Endodermal cell (in vitro differentiated cells): Measurements from ENCODE around the gene MIA3. TPM values are rescaled to one million over a fixed set of nuclear protein-coding genes. Genes with fewer than 3 reads are reported as not detected.

Experiments used
- DNase-seq: peaks from one replicate; pipeline ENCODE4 v3.0.0-alpha.2; 2017
- H3K27ac ChIP-seq: 2 replicates; pipeline ENCODE4 v1.5.1; 2013; ENCODE audit warnings: mild to moderate bottlenecking, low read depth, low read length, moderate library complexity
- H3K27me3 ChIP-seq: 2 replicates; pipeline ENCODE4 v1.6.1; 2013; ENCODE audit warnings: mild to moderate bottlenecking, low read length, moderate library complexity; ENCODE audit not compliant: insufficient read depth, control insufficient read depth, poor library complexity, severe bottlenecking
- H3K36me3 ChIP-seq: 2 replicates; pipeline ENCODE4 v1.7.0; 2013; ENCODE audit warnings: mild to moderate bottlenecking, low read length, moderate library complexity; ENCODE audit not compliant: control insufficient read depth, insufficient read depth
- H3K4me1 ChIP-seq: one replicate; pipeline ENCODE4 v1.7.0; 2013; ENCODE audit warnings: low read length; ENCODE audit not compliant: control insufficient read depth, insufficient read depth
- H3K4me3 ChIP-seq: 2 replicates; pipeline ENCODE4 v1.5.1; 2013; ENCODE audit warnings: mild to moderate bottlenecking, low read length, moderate library complexity
- H3K9ac ChIP-seq: 2 replicates; pipeline ENCODE4 v1.6.1; 2013; ENCODE audit warnings: mild to moderate bottlenecking, low read length, moderate library complexity; ENCODE audit not compliant: poor library complexity, severe bottlenecking; ENCODE audit errors: extremely low read depth
- H3K9me3 ChIP-seq: 2 replicates; pipeline ENCODE4 v1.6.1; 2013; ENCODE audit warnings: mild to moderate bottlenecking, low read length, moderate library complexity; ENCODE audit not compliant: control insufficient read depth
- H3K27ac Mint-ChIP-seq: 2 replicates; pipeline ENCODE4 v1.8.0; 2020; ENCODE audit warnings: mixed read lengths
- H3K27me3 Mint-ChIP-seq: 2 replicates; pipeline ENCODE4 v1.8.0; 2021; ENCODE audit warnings: mild to moderate bottlenecking, mixed read lengths; ENCODE audit not compliant: insufficient read depth
- H3K36me3 Mint-ChIP-seq: 2 replicates; pipeline ENCODE4 v1.8.0; 2020; ENCODE audit warnings: low read depth, mixed read lengths
- H3K4me1 Mint-ChIP-seq: 2 replicates; pipeline ENCODE4 v1.8.0; 2020; ENCODE audit warnings: mixed read lengths
- H3K4me3 Mint-ChIP-seq: 2 replicates; pipeline ENCODE4 v1.8.0; 2020; ENCODE audit warnings: mild to moderate bottlenecking, moderate library complexity, mixed read lengths
- H3K9me3 Mint-ChIP-seq: 2 replicates; pipeline ENCODE4 v1.8.0; 2020; ENCODE audit warnings: mild to moderate bottlenecking, mixed read lengths
- CTCF ChIP-seq: fragments of 200-600 bp; sonication (generic); conservative IDR thresholded peaks from 2 replicates; pipeline ENCODE4 v1.5.0; 2021; ENCODE audit warnings: antibody characterized with exemption, mild to moderate bottlenecking
- WGBS, 2 experiments: methylation state at CpG; one replicate each; pipeline versions ENCODE4 v1.1.5 to v1.1.7; 2013; ENCODE audit warnings: missing lambda C conversion rate in 2 of 2, mixed read lengths in 1 of 2; ENCODE audit not compliant: insufficient coverage in 1 of 2, insufficient read length in 1 of 2; 5-methylcytosine and 5-hydroxymethylcytosine counted together
- total RNA-seq, 2 donors: library from RNA; stranded (reverse); fragmentation: NEBNext Ultra II Directional in 1 of 2; extraction: Animal tissue kit (Norgen Biotek cat#: 25700) in 1 of 2; gene quantifications; 2 replicates in 1 of 2; 3 replicates in 1 of 2; pipeline ENCODE4 v1.2.1, GENCODE V29; 2021

MIA3 gene
- total RNA-seq, 2 donors from 2014 or later = 69.9 to 76.8 TPM

- Mint-ChIP-seq H3K27me3 (peaks cover 6% of the 10 kb centered on the region), H3K27ac (no peak overlapping the region), H3K9me3 (peaks cover 2% of the 10 kb centered on the region), H3K4me1 (peaks cover 27% of the 10 kb centered on the region), H3K4me3 (no peak overlapping the region), H3K36me3 (peaks cover 29% of the 10 kb centered on the region)
- no peak for TF ChIP-seq CTCF
- no peaks in the 10 kb centered on the region for H3K9me3 ChIP-seq
- no peak overlapping the region for H3K9ac ChIP-seq
- H3K27ac ChIP-seq = no peak overlapping the region
- 98 to 100% methylated on average over 1 of the region's 1 CpG for WGBS, 2 experiments
- peaks cover 21% of the 10 kb centered on the region for H3K27me3 ChIP-seq
- peaks cover 6% of the 10 kb centered on the region for H3K4me1 ChIP-seq
- H3K36me3 ChIP-seq = peaks cover 27% of the 10 kb centered on the region
- no peak for DNase-seq
- H3K4me3 ChIP-seq = peak overlapping the region; percentile 91
Measured at GRCh38 chr1:222588135-222588534, 29.8 kb upstream of the MIA3 start.

GRCh38 chr1:222589462-222590302 lies 28.2 kb upstream of the MIA3 start, which contains the start of gene TAF1A:
TSS of gene TAF1A (minus strand) at chr1:222589933.
- Histone ChIP-seq H3K9ac (peak within 1 kb of the TSS; percentile 73), H3K4me1 (peaks cover 3% of the 10 kb centered on the region), H3K27ac (no peak within 1 kb of the TSS), H3K27me3 (peaks cover 23% of the 10 kb centered on the region), H3K36me3 (peaks cover 17% of the 10 kb centered on the region), H3K9me3 (peaks cover 4% of the 10 kb centered on the region), H3K4me3 (peak within 1 kb of the TSS; percentile 91)
- TF ChIP-seq CTCF = no peak
- Mint-ChIP-seq H3K4me3 (peak within 1 kb of the TSS; percentile 89), H3K9me3 (peaks cover 5% of the 10 kb centered on the region), H3K4me1 (peaks cover 27% of the 10 kb centered on the region), H3K27ac (peak within 1 kb of the TSS; percentile 95), H3K27me3 (peaks cover 8% of the 10 kb centered on the region), H3K36me3 (peaks cover 20% of the 10 kb centered on the region)
- peak; percentile 94 for DNase-seq
- WGBS, 2 experiments = 0% methylated on average over 25 to 41 of the region's 41 CpGs

GRCh38 chr1:222592171-222592570 lies 25.7 kb upstream of the MIA3 start:
- peaks cover 13% of the 10 kb centered on the region for H3K4me1 Mint-ChIP-seq
- Histone ChIP-seq H3K4me1 (peaks cover 2% of the 10 kb centered on the region), H3K9ac (no peak overlapping the region), H3K36me3 (peaks cover 9% of the 10 kb centered on the region), H3K4me3 (no peak overlapping the region), H3K27me3 (peaks cover 23% of the 10 kb centered on the region), H3K27ac (no peak overlapping the region), H3K9me3 (peaks cover 11% of the 10 kb centered on the region)
- H3K27ac Mint-ChIP-seq = no peak overlapping the region
- TF ChIP-seq CTCF = no peak
- 79 to 85% methylated on average over 3 of the region's 3 CpGs for WGBS, 2 experiments
- DNase-seq = no peak
- peaks cover 10% of the 10 kb centered on the region for H3K36me3 Mint-ChIP-seq
- H3K9me3 Mint-ChIP-seq = peaks cover 7% of the 10 kb centered on the region
- peaks cover 8% of the 10 kb centered on the region for H3K27me3 Mint-ChIP-seq
- H3K4me3 Mint-ChIP-seq = no peak overlapping the region
